Neural progenitor cell (in vitro differentiated cells): ENCODE results near the gene FMNL2. TPM values are rescaled to one million over a fixed set of nuclear protein-coding genes. Genes with fewer than 3 reads are reported as not detected.
A peak's percentile ranks its signal among the peaks of the same experiment; 100 is the strongest.

Experiments
- DNase-seq: peaks from one replicate; pipeline ENCODE4 v3.0.0-alpha.2; 2016; ENCODE audit warnings: low spot score
- H2AFZ ChIP-seq: fragments of 200-600 bp; sonication (generic); replicated peaks from 2 replicates; pipeline ENCODE4 v1.6.1; 2016; ENCODE audit warnings: antibody characterized with exemption
- H3F3A ChIP-seq: fragments of 200-600 bp; sonication (generic); 2 replicates; pipeline ENCODE4 v1.6.1; 2016; ENCODE audit warnings: antibody characterized with exemption, low read depth
- H3K27ac ChIP-seq: fragments of 200-600 bp; sonication (generic); 2 replicates; pipeline ENCODE4 v1.5.1; 2016; ENCODE audit warnings: mild to moderate bottlenecking
- H3K27me3 ChIP-seq: fragments of 200-600 bp; sonication (generic); 2 replicates; pipeline ENCODE4 v1.6.1; 2016; ENCODE audit warnings: mild to moderate bottlenecking, moderate library complexity
- H3K36me3 ChIP-seq: fragments of 200-600 bp; sonication (generic); 2 replicates; pipeline ENCODE4 v1.5.1; 2016
- H3K4me1 ChIP-seq: fragments of 200-600 bp; sonication (generic); 2 replicates; pipeline ENCODE4 v1.6.1; 2016; ENCODE audit warnings: mixed run types
- H3K4me2 ChIP-seq: fragments of 200-600 bp; sonication (generic); 2 replicates; pipeline ENCODE4 v1.6.1; 2016
- H3K4me3 ChIP-seq: fragments of 200-600 bp; sonication (generic); 2 replicates; pipeline ENCODE4 v1.5.1; 2016
- H3K79me2 ChIP-seq: fragments of 200-600 bp; sonication (generic); 2 replicates; pipeline ENCODE4 v1.6.1; 2016; ENCODE audit warnings: low read depth
- H3K9ac ChIP-seq: fragments of 200-600 bp; sonication (generic); 2 replicates; pipeline ENCODE4 v1.6.1; 2016
- H3K9me3 ChIP-seq: fragments of 200-600 bp; sonication (generic); 2 replicates; pipeline ENCODE4 v1.5.1; 2016; ENCODE audit warnings: low read depth
- H4K20me1 ChIP-seq: fragments of 200-600 bp; sonication (generic); 2 replicates; pipeline ENCODE4 v1.6.1; 2016; ENCODE audit warnings: low read depth
- H3K27ac Mint-ChIP-seq: 3 replicates; pipeline ENCODE4 v1.8.0; 2021; ENCODE audit warnings: mixed read lengths
- H3K27me3 Mint-ChIP-seq: 2 replicates; pipeline ENCODE4 v1.8.0; 2022; ENCODE audit warnings: low read depth, mild to moderate bottlenecking, inconsistent platforms, moderate library complexity, mixed read lengths; ENCODE audit not compliant: insufficient read depth
- H3K36me3 Mint-ChIP-seq: 3 replicates; pipeline ENCODE4 v1.8.0; 2021; ENCODE audit warnings: mixed read lengths
- H3K4me1 Mint-ChIP-seq: 3 replicates; pipeline ENCODE4 v1.8.0; 2021; ENCODE audit warnings: mixed read lengths
- H3K4me3 Mint-ChIP-seq: 3 replicates; pipeline ENCODE4 v1.8.0; 2021; ENCODE audit warnings: mild to moderate bottlenecking, moderate library complexity, mixed read lengths
- H3K9me3 Mint-ChIP-seq: 3 replicates; pipeline ENCODE4 v1.8.0; 2020; ENCODE audit warnings: mixed read lengths
- EZH2 ChIP-seq: fragments of 200-600 bp; sonication (generic); IDR thresholded peaks from 2 replicates; pipeline ENCODE4 v1.6.1; 2017; ENCODE audit warnings: antibody characterized with exemption, mild to moderate bottlenecking, moderate library complexity
- EZH2phosphoT487 ChIP-seq: fragments of 200-600 bp; sonication (generic); IDR thresholded peaks from 2 replicates; pipeline ENCODE4 v1.6.1; 2017; ENCODE audit warnings: antibody characterized with exemption
- total RNA-seq: library from RNA; depleted of rRNA; stranded (reverse); fragments of >200 nt; gene quantifications from 2 replicates; pipeline ENCODE4 v1.2.3, GENCODE V29; 2015; ENCODE audit warnings: low replicate concordance
- TF ChIP-seq, protein P1 (sequence below): fragments of 200-600 bp; sonication (generic); IDR thresholded peaks from 2 replicates; pipeline ENCODE4 v1.5.1; 2017; ENCODE audit warnings: antibody characterized with exemption, mild to moderate bottlenecking

The FMNL2 gene
- total RNA-seq, 1 donor from 2014 or later, result 99.7 TPM

GRCh38 chr2:152539424-152539823 is 204.4 kb downstream of the FMNL2 start:
- no peaks in the 10 kb centered on the region for H3K9me3 Mint-ChIP-seq
- peaks cover 3% of the 10 kb centered on the region for H3K36me3 Mint-ChIP-seq
- Histone ChIP-seq H3K9me3 (no peaks in the 10 kb centered on the region), H3K4me3 (no peak overlapping the region), H3K27me3 (no peaks in the 10 kb centered on the region), H3K4me2 (no peak overlapping the region), H3F3A (peaks cover 17% of the 10 kb centered on the region), H3K36me3 (no peaks in the 10 kb centered on the region), H2AFZ (no peak overlapping the region), H3K4me1 (peaks cover 23% of the 10 kb centered on the region), H3K27ac (no peak overlapping the region), H3K79me2 (peaks cover 47% of the 10 kb centered on the region), H3K9ac (no peak overlapping the region), H4K20me1 (peaks cover 50% of the 10 kb centered on the region)
- peaks cover 2% of the 10 kb centered on the region for H3K27me3 Mint-ChIP-seq
- H3K4me1 Mint-ChIP-seq, result peaks cover 45% of the 10 kb centered on the region
- H3K27ac Mint-ChIP-seq, result no peak overlapping the region
- no peak for TF ChIP-seq EZH2phosphoT487
- TF ChIP-seq EZH2, result no peak
- TF ChIP-seq, protein P1, sequence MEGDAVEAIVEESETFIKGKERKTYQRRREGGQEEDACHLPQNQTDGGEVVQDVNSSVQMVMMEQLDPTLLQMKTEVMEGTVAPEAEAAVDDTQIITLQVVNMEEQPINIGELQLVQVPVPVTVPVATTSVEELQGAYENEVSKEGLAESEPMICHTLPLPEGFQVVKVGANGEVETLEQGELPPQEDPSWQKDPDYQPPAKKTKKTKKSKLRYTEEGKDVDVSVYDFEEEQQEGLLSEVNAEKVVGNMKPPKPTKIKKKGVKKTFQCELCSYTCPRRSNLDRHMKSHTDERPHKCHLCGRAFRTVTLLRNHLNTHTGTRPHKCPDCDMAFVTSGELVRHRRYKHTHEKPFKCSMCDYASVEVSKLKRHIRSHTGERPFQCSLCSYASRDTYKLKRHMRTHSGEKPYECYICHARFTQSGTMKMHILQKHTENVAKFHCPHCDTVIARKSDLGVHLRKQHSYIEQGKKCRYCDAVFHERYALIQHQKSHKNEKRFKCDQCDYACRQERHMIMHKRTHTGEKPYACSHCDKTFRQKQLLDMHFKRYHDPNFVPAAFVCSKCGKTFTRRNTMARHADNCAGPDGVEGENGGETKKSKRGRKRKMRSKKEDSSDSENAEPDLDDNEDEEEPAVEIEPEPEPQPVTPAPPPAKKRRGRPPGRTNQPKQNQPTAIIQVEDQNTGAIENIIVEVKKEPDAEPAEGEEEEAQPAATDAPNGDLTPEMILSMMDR, result no peak
- DNase-seq, result no peak
- no peak overlapping the region for H3K4me3 Mint-ChIP-seq

DNA sequence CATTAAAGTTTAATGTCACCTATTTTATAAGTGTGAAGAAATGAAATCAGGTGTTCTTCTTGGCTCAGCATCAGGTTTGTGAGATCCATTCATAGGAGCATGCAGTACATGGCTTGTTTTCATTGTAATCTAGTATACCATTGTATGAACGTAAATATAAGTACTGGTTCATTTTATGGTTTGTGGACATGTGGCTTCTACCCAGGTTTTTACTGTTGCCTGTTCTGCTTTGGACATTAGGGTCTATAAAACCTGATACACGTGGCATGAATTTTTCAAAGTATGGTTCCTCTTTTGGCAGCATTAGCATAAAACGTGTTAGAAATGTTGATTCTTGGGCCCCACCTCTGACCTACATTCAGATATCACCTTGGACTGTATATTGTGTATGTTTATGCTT is 206.7 kb downstream of the FMNL2 start:
- no peak overlapping the region for H2AFZ ChIP-seq
- H3K79me2 ChIP-seq, result peaks cover 30% of the 10 kb centered on the region
- no peaks in the 10 kb centered on the region for H3K27me3 ChIP-seq
- H3K4me1 ChIP-seq, result peaks cover 36% of the 10 kb centered on the region
- Mint-ChIP-seq H3K9me3 (no peaks in the 10 kb centered on the region), H3K27ac (no peak overlapping the region), H3K4me1 (peaks cover 46% of the 10 kb centered on the region), H3K36me3 (peaks cover 3% of the 10 kb centered on the region), H3K4me3 (no peak overlapping the region), H3K27me3 (peaks cover 3% of the 10 kb centered on the region)
- TF ChIP-seq EZH2 (no peak), EZH2phosphoT487 (no peak)
- TF ChIP-seq, protein P1, result no peak
- H3K4me2 ChIP-seq, result no peak overlapping the region
- no peak for DNase-seq
- no peak overlapping the region for H3K9ac ChIP-seq
- no peaks in the 10 kb centered on the region for H3K36me3 ChIP-seq
- H3K27ac ChIP-seq, result no peak overlapping the region
- H3F3A ChIP-seq, result peaks cover 17% of the 10 kb centered on the region
- H4K20me1 ChIP-seq, result peaks cover 27% of the 10 kb centered on the region
- H3K9me3 ChIP-seq, result no peaks in the 10 kb centered on the region
- H3K4me3 ChIP-seq, result no peak overlapping the region

GRCh38 chr2:152542337-152542994 is 207.5 kb downstream of the FMNL2 start:
- no peak overlapping the region for H3K4me3 ChIP-seq
- H3K27ac ChIP-seq, result peak overlapping the region; percentile 78
- H3K9ac ChIP-seq, result no peak overlapping the region
- Mint-ChIP-seq H3K4me3 (no peak overlapping the region), H3K9me3 (no peaks in the 10 kb centered on the region), H3K4me1 (peaks cover 41% of the 10 kb centered on the region), H3K27ac (peak overlapping the region; percentile 50), H3K36me3 (peaks cover 5% of the 10 kb centered on the region), H3K27me3 (peaks cover 3% of the 10 kb centered on the region)
- no peak for DNase-seq
- H3K27me3 ChIP-seq, result no peaks in the 10 kb centered on the region
- no peaks in the 10 kb centered on the region for H3K9me3 ChIP-seq
- H2AFZ ChIP-seq, result no peak overlapping the region
- TF ChIP-seq EZH2phosphoT487 (no peak), EZH2 (no peak)
- TF ChIP-seq, protein P1, result no peak
- peaks cover 36% of the 10 kb centered on the region for H3K4me1 ChIP-seq
- no peaks in the 10 kb centered on the region for H3K36me3 ChIP-seq
- peak overlapping the region; percentile 10 for H3K4me2 ChIP-seq
- peaks cover 27% of the 10 kb centered on the region for H4K20me1 ChIP-seq
- H3K79me2 ChIP-seq, result peaks cover 27% of the 10 kb centered on the region
- H3F3A ChIP-seq, result peaks cover 17% of the 10 kb centered on the region
